K562 (cell line): ENCODE data around the gene GRID2IP. TPM values are rescaled to one million over a fixed set of nuclear protein-coding genes. Genes with fewer than 3 reads are reported as not detected.

ENCODE experiments used
- ATAC-seq: fragments of 200-7000 bp; cut with Tn5 transposase; 3 replicates; pipeline ENCODE4 v1.9.1; 2020; ENCODE audit warnings: moderate library complexity
- BruUV-seq: library from RNA; stranded (reverse); fragments of 400-500 nt; replicated peaks from 2 replicates; lab custom pipeline; 2021; lab: Mats Ljungman, UMichigan
- CTCF ChIA-PET: fragments of 300-600 bp; formaldehyde crosslinking; extraction: SDS; loops from one replicate; lab custom pipeline; 2021; ENCODE audit warnings: low intra/inter-chr PET ratio; lab: Yijun Ruan, JAX
- POLR2A ChIA-PET: fragments of 300-600, 350-650 bp; sonication (Branson Sonifier 250); formaldehyde crosslinking; extraction: SDS; loops from one replicate; lab custom pipeline; 2021; ENCODE audit warnings: antibody characterized with exemption, inconsistent platforms; lab: Yijun Ruan, JAX
- DNase-seq, 4 experiments: peaks; one replicate each; pipeline versions ENCODE4 v3.0.0 to v3.0.0-alpha.2; 2011 to 2018; ENCODE audit warnings: low spot score in 3 of 4, mixed read lengths in 3 of 4; ENCODE audit errors: extremely low read depth in 1 of 4
- FAIRE-seq: peaks from 2 replicates; lab custom pipeline; 2011; peaks lifted over from hg19 to GRCh38; lab: Jason Lieb, UNC
- H2AFZ ChIP-seq: 2 replicates; pipeline ENCODE4 v1.6.0; 2011; ENCODE audit warnings: low read depth, low read length, control low read depth, inconsistent platforms
- H3K27ac ChIP-seq: fragments of 200-600 bp; 3 replicates; pipeline ENCODE4 v1.8.0; 2011; ENCODE audit warnings: low read depth, mild to moderate bottlenecking, control low read depth, inconsistent platforms, low read length, moderate library complexity, mixed read lengths; ENCODE audit errors: extremely low read depth
- H3K27me3 ChIP-seq, 2 experiments: fragments of 300-600 bp in 1 of 2; 2 replicates in 1 of 2; 3 replicates in 1 of 2; pipeline versions ENCODE4 v1.6.0 to v1.8.0; 2011; ENCODE audit warnings: inconsistent platforms in 2 of 2, low read length in 2 of 2, mild to moderate bottlenecking in 1 of 2, mixed read lengths in 1 of 2, moderate library complexity in 1 of 2; ENCODE audit not compliant: control insufficient read depth in 2 of 2, insufficient read depth in 2 of 2
- H3K36me3 ChIP-seq: fragments of 300-600 bp; 3 replicates; pipeline ENCODE4 v1.8.0; 2011; ENCODE audit warnings: mild to moderate bottlenecking, low read length, inconsistent platforms; ENCODE audit not compliant: control insufficient read depth, insufficient read depth
- H3K4me1 ChIP-seq, 2 experiments: fragments of 200-600 bp in 1 of 2; replicated peaks in 1 of 2; 2 replicates in 1 of 2; 3 replicates in 1 of 2; pipeline versions ENCODE4 v1.5.1 to v1.8.0; 2011; ENCODE audit warnings: inconsistent platforms in 2 of 2, low read length in 2 of 2, mild to moderate bottlenecking in 1 of 2, mixed read lengths in 1 of 2, moderate library complexity in 1 of 2; ENCODE audit not compliant: control insufficient read depth in 2 of 2, insufficient read depth in 2 of 2
- H3K4me2 ChIP-seq: 2 replicates; pipeline ENCODE4 v1.6.1; 2011; ENCODE audit warnings: low read length, control low read depth, inconsistent platforms, mixed read lengths; ENCODE audit not compliant: insufficient read depth
- H3K4me3 ChIP-seq: fragments of 200-600 bp; sonication (generic), shearing (Covaris generic); 2 replicates; pipeline ENCODE4 v1.5.1; 2016; ENCODE audit warnings: control low read depth, inconsistent platforms
- H3K79me2 ChIP-seq: fragments of 200-600 bp; 3 replicates; pipeline ENCODE4 v1.8.0; 2011; ENCODE audit warnings: low read length, inconsistent platforms; ENCODE audit not compliant: control insufficient read depth, insufficient read depth
- H3K9ac ChIP-seq, 2 experiments: 2 replicates each; pipeline versions ENCODE4 v1.6.0 to v1.6.1; 2011; ENCODE audit warnings: low read depth in 2 of 2, low read length in 2 of 2, control low read depth in 1 of 2, inconsistent platforms in 1 of 2, mild to moderate bottlenecking in 1 of 2, mixed read lengths in 1 of 2; ENCODE audit not compliant: insufficient read depth in 1 of 2
- H3K9me1 ChIP-seq: one replicate; pipeline ENCODE4 v1.6.0; 2011; ENCODE audit warnings: inconsistent platforms, mild to moderate bottlenecking, low read length, moderate library complexity; ENCODE audit not compliant: control insufficient read depth, insufficient read depth
- H3K9me3 ChIP-seq: replicated peaks from 2 replicates; pipeline ENCODE4 v1.5.1; 2011; ENCODE audit warnings: low read depth, low read length, inconsistent platforms; ENCODE audit not compliant: control insufficient read depth, insufficient read depth
- H4K20me1 ChIP-seq: replicated peaks from 2 replicates; pipeline ENCODE4 v1.6.1; 2011; ENCODE audit warnings: low read length, inconsistent platforms, mixed read lengths; ENCODE audit not compliant: control insufficient read depth, insufficient read depth
- ARHGAP35 ChIP-seq: fragments of 450-650 bp; IDR thresholded peaks from 2 replicates; pipeline ENCODE4 v1.6.1; 2018; ENCODE audit not compliant: partially characterized antibody
- CBFB ChIP-seq: sonication (generic); formaldehyde crosslinking; IDR thresholded peaks from 2 replicates; pipeline ENCODE4 v1.4.0; 2020; ENCODE audit warnings: mild to moderate bottlenecking, missing genetic modification reagents
- CBX8 ChIP-seq: fragments of 200-600 bp; sonication (generic); IDR thresholded peaks from 2 replicates; pipeline ENCODE4 v1.6.1; 2012; ENCODE audit warnings: borderline replicate concordance, mixed run types, low read depth, mild to moderate bottlenecking, moderate library complexity, mixed read lengths, low read length, control low read depth, inconsistent platforms; ENCODE audit not compliant: poor library complexity, severe bottlenecking; ENCODE audit errors: extremely low read depth
- DMBX1 ChIP-seq: fragments of 250-450 bp; sonication (Bioruptor Pico); IDR thresholded peaks from 2 replicates; pipeline ENCODE4 v1.8.0; 2022; ENCODE audit warnings: inconsistent platforms, mild to moderate bottlenecking, moderate library complexity, borderline replicate concordance
- HCFC1 ChIP-seq: IDR thresholded peaks from 2 replicates; pipeline ENCODE4 v1.6.1; 2012; ENCODE audit warnings: low read depth, low read length, improper control_type of control experiment
- HDAC6 ChIP-seq: IDR thresholded peaks from 2 replicates; pipeline ENCODE4 v1.6.1; 2012; ENCODE audit warnings: low read depth, mild to moderate bottlenecking, control low read depth, inconsistent platforms, low read length, moderate library complexity
- HMBOX1 ChIP-seq: sonication (generic); IDR thresholded peaks from 2 replicates; pipeline ENCODE4 v1.6.1; 2016
- MIER1 ChIP-seq: fragments of 450-650 bp; IDR thresholded peaks from 2 replicates; pipeline ENCODE4 v1.6.1; 2016; ENCODE audit warnings: antibody characterized with exemption, mild to moderate bottlenecking, low read depth
- NFXL1 ChIP-seq: fragments of 450-650 bp; formaldehyde crosslinking; IDR thresholded peaks from 2 replicates; pipeline ENCODE4 v1.4.0; 2021; ENCODE audit warnings: mild to moderate bottlenecking
- NR1H2 ChIP-seq: sonication (generic); formaldehyde crosslinking; IDR thresholded peaks from 2 replicates; pipeline ENCODE4 v1.4.0; 2020; ENCODE audit warnings: mild to moderate bottlenecking, missing genetic modification reagents
- PHB ChIP-seq: fragments of 250-450 bp; sonication (Bioruptor Pico); IDR thresholded peaks from 2 replicates; pipeline ENCODE4 v1.5.0; 2021
- POLR3G ChIP-seq: IDR thresholded peaks from 2 replicates; pipeline ENCODE4 v1.6.1; 2011; ENCODE audit not compliant: insufficient read length, insufficient replicate concordance; ENCODE audit errors: extremely low read depth
- RNF2 ChIP-seq: sonication (generic); IDR thresholded peaks from 2 replicates; pipeline ENCODE4 v1.6.1; 2016
- RUNX1 ChIP-seq: sonication (generic); IDR thresholded peaks from 2 replicates; pipeline ENCODE4 v1.6.1; 2016; ENCODE audit warnings: antibody characterized with exemption, low read depth
- SIN3B ChIP-seq: fragments of 450-650 bp; IDR thresholded peaks from 2 replicates; pipeline ENCODE4 v1.6.1; 2017; ENCODE audit warnings: low read depth, mild to moderate bottlenecking, moderate library complexity
- SP2 ChIP-seq: IDR thresholded peaks from 2 replicates; pipeline ENCODE4 v1.6.1; 2011; ENCODE audit warnings: mild to moderate bottlenecking, low read depth, low read length, moderate library complexity; ENCODE audit not compliant: poor library complexity, severe bottlenecking; ENCODE audit errors: extremely low read depth
- TCF7 ChIP-seq: sonication (generic); IDR thresholded peaks from 2 replicates; pipeline ENCODE4 v1.6.1; 2016; ENCODE audit warnings: antibody characterized with exemption, borderline replicate concordance
- ZEB2 ChIP-seq: fragments of 450-650 bp; IDR thresholded peaks from 2 replicates; pipeline ENCODE4 v1.6.1; 2016
- ZKSCAN1 ChIP-seq: fragments of 150-350 bp; IDR thresholded peaks from 2 replicates; pipeline ENCODE4 v1.6.1; 2016; ENCODE audit warnings: low read depth, low read length
- ZNF12 ChIP-seq: sonication (generic); formaldehyde crosslinking; IDR thresholded peaks from 2 replicates; pipeline ENCODE4 v1.4.0; 2020; ENCODE audit warnings: mild to moderate bottlenecking, missing genetic modification reagents
- WGBS: fragments of 100-300 bp; shearing (Covaris generic); methylation state at CpG from one replicate; pipeline ENCODE4 v1.1.6; 2016; ENCODE audit warnings: low coverage, mixed read lengths; ENCODE audit not compliant: insufficient coverage; ENCODE audit errors: missing lambda C conversion rate; 5-methylcytosine and 5-hydroxymethylcytosine counted together
- in situ Hi-C: fragments of 300-500 bp; cut with MboI; formaldehyde crosslinking; loops from 4 replicates; pipeline ENCODE4 v1.15.0; 2018; ENCODE audit warnings: inconsistent platforms, mixed read lengths
- intact Hi-C: fragments of 100-400 bp; cut with micrococcal nuclease; formaldehyde crosslinking; loops from 2 replicates; pipeline ENCODE4 v1.14.2; 2022
- polyA plus RNA-seq, 8 experiments: library from polyadenylated mRNA; depleted of rRNA in 4 of 8; stranded (reverse) in 5 of 8; unstranded in 3 of 8; fragments of >200 nt; fragmentation: Nextera tagmentation in 2 of 8; fragmentation: Illumina TruSeq in 1 of 8; extraction: Ambion mirVana in 2 of 8; extraction: Trizol in 1 of 8; gene quantifications; 2 replicates each; pipeline versions ENCODE4 v1.2.1 to v1.2.3, GENCODE V29; 2011 to 2014; ENCODE audit warnings: inconsistent platforms in 1 of 8, missing spikeins in 1 of 8
- total RNA-seq, 7 experiments: library from RNA; depleted of rRNA in 6 of 7; stranded (reverse); fragments of >200 nt in 6 of 7; fragmentation: Illumina TruSeq in 2 of 7; extraction: Trizol in 2 of 7; gene quantifications; 2 replicates each; pipeline versions ENCODE4 v1.2.1 to v1.2.3, GENCODE V29; 2011 to 2021; ENCODE audit warnings: low replicate concordance in 1 of 7
- TF ChIP-seq, protein P1 (sequence below): fragments of 450-650 bp; IDR thresholded peaks from 2 replicates; pipeline ENCODE4 v1.6.1; 2017; ENCODE audit warnings: mild to moderate bottlenecking, moderate library complexity

GRID2IP gene
- total and polyA plus RNA-seq, 9 of the 15 experiments (the other 6 are each of a cell fraction or from before 2014, with no cell fraction given): not detected

- no peak for TF ChIP-seq CBX8
- no peak for TF ChIP-seq SIN3B
- TF ChIP-seq PHB (CRISPR knock-in tag): no peak
- TF ChIP-seq HMBOX1: no peak
- TF ChIP-seq ZNF12 (CRISPR knock-in tag): no peak
- no peak for TF ChIP-seq DMBX1
- 0 out of 2 replicates have a peak, but pooled peaks have one; percentile 27 for TF ChIP-seq CBFB (CRISPR knock-in tag)
- TF ChIP-seq HDAC6: no peak
- no peak for TF ChIP-seq ZEB2
- no peak for TF ChIP-seq SP2
- no peak for TF ChIP-seq HCFC1
These were observed 34.8 kb downstream of the GRID2IP start (continued) for GRCh38 chr7:6516387-6516983.

GRCh38 chr7:6513541-6513940 lies 37.7 kb downstream of the GRID2IP start:
- Histone ChIP-seq H3K36me3 (no peaks in the 10 kb centered on the region), H4K20me1 (no peaks in the 10 kb centered on the region; the same call in 1 of the 2 replicates), H3K4me1 (peaks cover 0 to 15% of the 10 kb centered on the region in 2 experiments; a peak in 2 of 5 replicates), H3K27me3 (peaks cover 10 to 48% of the 10 kb centered on the region in 2 experiments; a peak in 4 of 5 replicates), H2AFZ (no peak overlapping the region), H3K27ac (no peak overlapping the region), H3K9me1 (no peaks in the 10 kb centered on the region), H3K9me3 (no peaks in the 10 kb centered on the region), H3K9ac (no peak overlapping the region), H3K4me3 (no peak overlapping the region), H3K4me2 (no peak overlapping the region), H3K79me2 (no peaks in the 10 kb centered on the region)
- intact Hi-C loops (no loop called here), in situ Hi-C loops (no loop called here)
- ChIA-PET CTCF (interaction anchor here (0.6 kb wide), 1 partner anchor 1148 kb away, joined by 3 read pairs; no protein-coding TSS in a partner anchor), POLR2A (no interaction called here)
- no peak for TF ChIP-seq NR1H2 (CRISPR knock-in tag)
- no peak for TF ChIP-seq NFXL1 (CRISPR knock-in tag)
- no peak for TF ChIP-seq ARHGAP35
- TF ChIP-seq ZKSCAN1: no peak
- TF ChIP-seq TCF7: no peak
- no peak for TF ChIP-seq RNF2
- TF ChIP-seq, protein P1, sequence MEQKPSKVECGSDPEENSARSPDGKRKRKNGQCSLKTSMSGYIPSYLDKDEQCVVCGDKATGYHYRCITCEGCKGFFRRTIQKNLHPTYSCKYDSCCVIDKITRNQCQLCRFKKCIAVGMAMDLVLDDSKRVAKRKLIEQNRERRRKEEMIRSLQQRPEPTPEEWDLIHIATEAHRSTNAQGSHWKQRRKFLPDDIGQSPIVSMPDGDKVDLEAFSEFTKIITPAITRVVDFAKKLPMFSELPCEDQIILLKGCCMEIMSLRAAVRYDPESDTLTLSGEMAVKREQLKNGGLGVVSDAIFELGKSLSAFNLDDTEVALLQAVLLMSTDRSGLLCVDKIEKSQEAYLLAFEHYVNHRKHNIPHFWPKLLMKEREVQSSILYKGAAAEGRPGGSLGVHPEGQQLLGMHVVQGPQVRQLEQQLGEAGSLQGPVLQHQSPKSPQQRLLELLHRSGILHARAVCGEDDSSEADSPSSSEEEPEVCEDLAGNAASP: no peak
- TF ChIP-seq POLR3G: no peak
- TF ChIP-seq RUNX1: no peak
- no peak for TF ChIP-seq MIER1
- BruUV-seq: no TSS peak
- DNase-seq (no peak), FAIRE-seq (no peak), ATAC-seq (no peak)
- WGBS: 6% methylated on average over 12 of the region's 12 CpGs
